Naive thymus-derived CD4-positive, alpha-beta T cell (primary cell): Measurements from ENCODE around the gene ZBP1. TPM values are rescaled to one million over a fixed set of nuclear protein-coding genes. Genes with fewer than 3 reads are reported as not detected.

ENCODE experiments used
- ATAC-seq: fragments of 150-1000 bp; cut with Tn5 transposase; 2 replicates; pipeline ENCODE4 v1.10.0; 2021; ENCODE audit warnings: mild to moderate bottlenecking, moderate library complexity
- CTCF ChIA-PET: fragments of 350-600 bp; sonication (Branson Sonifier 250); formaldehyde crosslinking; loops from one replicate; lab custom pipeline; 2021; ENCODE audit warnings: antibody characterized with exemption; lab: Charles Lee
- POLR2A ChIA-PET: fragments of 350-600 bp; sonication (Branson Sonifier 250); formaldehyde crosslinking; loops from one replicate; lab custom pipeline; 2021; ENCODE audit warnings: antibody characterized with exemption, inconsistent platforms; lab: Charles Lee
- DNase-seq, 9 donors: peaks; one replicate each; pipeline versions ENCODE4 v3.0.0 to v3.0.0-alpha.2; 2020 to 2022; ENCODE audit warnings: mixed read lengths in 1 of 9
- H3K27ac ChIP-seq: one replicate; pipeline ENCODE4 v1.7.0; 2013; ENCODE audit warnings: mild to moderate bottlenecking, low read depth, low read length, moderate library complexity
- H3K27me3 ChIP-seq, 2 donors: one replicate each; pipeline ENCODE4 v1.7.0; 2013; ENCODE audit warnings: low read length in 2 of 2, mild to moderate bottlenecking in 2 of 2, moderate library complexity in 2 of 2; ENCODE audit not compliant: control insufficient read depth in 2 of 2, insufficient read depth in 2 of 2
- H3K36me3 ChIP-seq, 3 experiments: 1 replicate in 2 of 3; 2 replicates in 1 of 3; pipeline ENCODE4 v1.7.0; 2013; ENCODE audit warnings: low read length in 3 of 3, mild to moderate bottlenecking in 3 of 3, moderate library complexity in 1 of 3; ENCODE audit not compliant: insufficient read depth in 3 of 3, control insufficient read depth in 2 of 3
- H3K4me1 ChIP-seq, 2 donors: one replicate each; pipeline ENCODE4 v1.7.0; 2013; ENCODE audit warnings: low read length in 2 of 2, mild to moderate bottlenecking in 2 of 2, moderate library complexity in 1 of 2; ENCODE audit not compliant: control insufficient read depth in 2 of 2, insufficient read depth in 2 of 2
- H3K4me3 ChIP-seq: 2 replicates; pipeline ENCODE4 v1.7.0; 2013; ENCODE audit warnings: mild to moderate bottlenecking, low read length
- H3K9me3 ChIP-seq, 3 experiments: 1 replicate in 2 of 3; 2 replicates in 1 of 3; pipeline ENCODE4 v1.7.0; 2013; ENCODE audit warnings: low read length in 3 of 3; ENCODE audit not compliant: control insufficient read depth in 2 of 3
- H3K27ac Mint-ChIP-seq, 9 donors: one replicate each; pipeline ENCODE4 v1.8.0; 2020 to 2022; ENCODE audit warnings: mixed read lengths in 9 of 9, mild to moderate bottlenecking in 8 of 9, moderate library complexity in 5 of 9, inconsistent platforms in 2 of 9
- H3K27me3 Mint-ChIP-seq, 5 donors: one replicate each; pipeline ENCODE4 v1.8.0; 2021 to 2022; ENCODE audit warnings: mixed read lengths in 5 of 5, mild to moderate bottlenecking in 1 of 5
- H3K36me3 Mint-ChIP-seq, 5 donors: one replicate each; pipeline ENCODE4 v1.8.0; 2020 to 2022; ENCODE audit warnings: mixed read lengths in 5 of 5, mild to moderate bottlenecking in 3 of 5, inconsistent platforms in 1 of 5
- H3K4me1 Mint-ChIP-seq, 7 donors: one replicate each; pipeline ENCODE4 v1.8.0; 2020 to 2022; ENCODE audit warnings: mixed read lengths in 7 of 7, mild to moderate bottlenecking in 3 of 7, inconsistent platforms in 1 of 7
- H3K4me3 Mint-ChIP-seq, 10 donors: one replicate each; pipeline ENCODE4 v1.8.0; 2020 to 2022; ENCODE audit warnings: mild to moderate bottlenecking in 10 of 10, mixed read lengths in 10 of 10, moderate library complexity in 6 of 10, inconsistent platforms in 2 of 10
- H3K9me3 Mint-ChIP-seq, 11 donors: one replicate each; pipeline ENCODE4 v1.8.0; 2020 to 2022; ENCODE audit warnings: mixed read lengths in 11 of 11, mild to moderate bottlenecking in 4 of 11, inconsistent platforms in 1 of 11, moderate library complexity in 1 of 11
- intact Hi-C, 2 donors: fragments of 100-400 bp; cut with micrococcal nuclease; formaldehyde crosslinking; loops; one replicate each; pipeline ENCODE4 v1.15.1; 2023
- polyA plus RNA-seq, 2 donors: library from polyadenylated mRNA; unstranded; fragments of 300-500 nt; fragmentation: Illumina TruSeq; gene quantifications; one replicate each; pipeline ENCODE4 v1.2.3, GENCODE V29; 2021
- total RNA-seq, 6 experiments: library from RNA in 5 of 6; stranded (reverse) in 5 of 6; gene quantifications; 1 replicate in 5 of 6; 2 replicates in 1 of 6; pipeline ENCODE4 v1.2.3 and lab custom pipeline; 2021 to 2026

The ZBP1 gene
- total and polyA plus RNA-seq, 7 experiments from 2014 or later = 5.9 to 27.9 (median 10.4) TPM

DNA sequence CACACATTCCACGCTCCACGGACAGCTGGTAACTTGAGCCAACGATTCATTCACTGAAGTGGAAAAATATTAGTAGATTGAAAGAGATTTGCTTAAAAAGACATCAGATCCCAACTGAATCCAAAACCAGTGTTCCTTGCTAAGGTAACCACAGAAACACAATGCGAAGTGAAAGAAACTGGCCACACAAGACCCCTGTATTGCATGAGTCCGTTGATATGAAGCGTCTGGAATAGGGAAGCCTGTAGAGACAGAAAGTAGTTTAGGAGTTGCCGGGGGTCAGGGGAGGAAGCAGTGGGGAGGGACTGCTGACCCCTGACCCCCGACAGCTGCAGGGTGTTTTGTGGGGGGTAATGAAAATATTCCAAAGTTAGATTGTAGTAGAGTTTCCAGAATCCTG lies 49.3 kb downstream of the ZBP1 start:
- H3K27me3 Mint-ChIP-seq = peaks cover 13 to 42% (median 25%) of the 10 kb centered on the region in 5 donors
- H3K9me3 ChIP-seq = no peaks in the 10 kb centered on the region
- CTCF ChIA-PET = no interaction called here
- no peaks in the 10 kb centered on the region for H3K9me3 Mint-ChIP-seq
- no peaks in the 10 kb centered on the region for H3K36me3 ChIP-seq
- H3K27ac ChIP-seq = no peak overlapping the region
- POLR2A ChIA-PET = no interaction called here
- H3K36me3 Mint-ChIP-seq = no peaks in the 10 kb centered on the region
- no peak for DNase-seq
- no peaks in the 10 kb centered on the region for H3K4me1 Mint-ChIP-seq
- H3K27me3 ChIP-seq = no peaks in the 10 kb centered on the region
- H3K27ac Mint-ChIP-seq = no peak overlapping the region
- no peak overlapping the region for H3K4me3 ChIP-seq
- intact Hi-C loops = no loop called here
- no peaks in the 10 kb centered on the region for H3K4me1 ChIP-seq
- ATAC-seq = no peak
- no peak overlapping the region for H3K4me3 Mint-ChIP-seq

DNA sequence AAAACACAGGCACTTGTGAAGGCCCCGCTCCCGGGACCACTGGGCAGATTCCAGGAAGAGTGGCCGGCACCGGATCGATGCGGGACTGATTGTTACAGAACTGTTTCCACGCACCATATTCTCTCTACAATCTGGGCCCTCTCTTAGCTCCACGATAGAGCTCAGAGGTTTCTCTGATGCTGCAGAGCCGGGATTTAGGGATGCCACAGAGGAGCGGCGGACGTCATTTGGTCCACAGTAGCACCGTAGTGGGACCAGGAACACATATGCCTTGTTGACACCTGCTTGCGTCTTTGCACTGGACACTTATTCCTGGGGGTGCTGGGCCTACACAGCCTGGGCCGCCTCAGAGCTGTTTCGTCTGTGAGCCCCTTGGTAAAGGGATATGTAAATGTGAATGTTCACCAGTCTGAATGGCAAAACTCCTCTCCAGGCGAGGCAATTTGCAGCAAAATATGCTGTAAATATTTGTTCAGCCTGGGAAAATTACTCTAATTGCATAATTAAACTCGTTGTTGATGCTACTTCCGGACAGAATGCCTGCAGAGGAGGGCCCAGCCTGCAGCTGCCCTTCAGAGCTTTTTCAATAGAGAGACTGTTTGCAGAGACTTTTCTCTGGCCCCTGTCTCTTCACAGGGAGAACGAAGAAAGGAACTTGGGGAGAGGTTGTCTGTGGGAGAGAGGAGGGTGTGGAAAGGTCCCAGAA lies 49.9 kb downstream of the ZBP1 start:
- intact Hi-C loops = no loop called here
- no peak overlapping the region for H3K4me3 Mint-ChIP-seq
- Histone ChIP-seq H3K36me3 (no peaks in the 10 kb centered on the region), H3K27ac (no peak overlapping the region), H3K27me3 (no peaks in the 10 kb centered on the region), H3K4me3 (no peak overlapping the region), H3K4me1 (no peaks in the 10 kb centered on the region), H3K9me3 (no peaks in the 10 kb centered on the region)
- no peak for DNase-seq
- ChIA-PET CTCF (no interaction called here), POLR2A (no interaction called here)
- H3K9me3 Mint-ChIP-seq = no peaks in the 10 kb centered on the region
- no peak for ATAC-seq
- no peaks in the 10 kb centered on the region for H3K4me1 Mint-ChIP-seq
- peaks cover 17 to 42% (median 25%) of the 10 kb centered on the region in 5 donors for H3K27me3 Mint-ChIP-seq
- no peak overlapping the region for H3K27ac Mint-ChIP-seq
- H3K36me3 Mint-ChIP-seq = no peaks in the 10 kb centered on the region

DNA sequence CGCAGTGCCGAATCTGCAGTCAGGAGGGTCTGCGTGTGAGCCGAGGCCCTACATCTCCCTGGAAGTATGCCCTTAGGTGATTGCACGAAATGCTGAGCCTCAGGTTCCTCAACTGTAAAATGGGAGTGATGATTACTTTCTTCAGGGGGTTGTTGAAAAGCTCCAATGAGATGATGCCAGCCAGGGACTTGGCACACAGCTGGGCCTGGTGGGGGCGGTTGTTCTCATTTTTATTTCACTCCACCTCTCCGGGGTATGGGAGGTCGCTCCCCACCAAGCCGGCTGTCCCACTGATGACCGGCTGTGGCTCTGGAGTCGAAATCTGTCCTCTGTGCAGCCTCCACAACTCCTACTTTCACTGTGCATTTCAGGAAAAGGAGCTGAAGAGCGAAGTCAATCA lies 51.3 kb downstream of the ZBP1 start:
- no peaks in the 10 kb centered on the region for H3K9me3 Mint-ChIP-seq
- H3K27ac Mint-ChIP-seq = no peak overlapping the region
- ChIA-PET POLR2A (no interaction called here), CTCF (interaction anchor here (0.6 to 0.7 kb wide), 2 partner anchors 12 to 1334 kb away, joined by 3 read pairs; no protein-coding TSS in a partner anchor)
- H3K27ac ChIP-seq = no peak overlapping the region
- no peaks in the 10 kb centered on the region for H3K27me3 ChIP-seq
- H3K9me3 ChIP-seq = no peaks in the 10 kb centered on the region
- no peaks in the 10 kb centered on the region for H3K36me3 Mint-ChIP-seq
- H3K4me1 ChIP-seq = no peaks in the 10 kb centered on the region
- H3K36me3 ChIP-seq = no peaks in the 10 kb centered on the region
- intact Hi-C loops = no loop called here
- H3K4me3 ChIP-seq = no peak overlapping the region
- no peak overlapping the region for H3K4me3 Mint-ChIP-seq
- DNase-seq (no peak), ATAC-seq (no peak)
- no peaks in the 10 kb centered on the region for H3K4me1 Mint-ChIP-seq
- peaks cover 17 to 37% (median 26%) of the 10 kb centered on the region in 5 donors for H3K27me3 Mint-ChIP-seq

- DNase-seq (no peak), ATAC-seq (no peak)
- H3K27me3 ChIP-seq = no peaks in the 10 kb centered on the region
- H3K27me3 Mint-ChIP-seq = peaks cover 17 to 31% (median 24%) of the 10 kb centered on the region in 5 donors
- H3K4me1 Mint-ChIP-seq = no peaks in the 10 kb centered on the region
- ChIA-PET CTCF (interaction anchor here (0.7 kb wide), 1 partner anchor 1334 kb away, joined by 3 read pairs; no protein-coding TSS in a partner anchor), POLR2A (no interaction called here)
- no peaks in the 10 kb centered on the region for H3K4me1 ChIP-seq
- H3K27ac Mint-ChIP-seq = no peak overlapping the region
- H3K36me3 Mint-ChIP-seq = no peaks in the 10 kb centered on the region
- H3K9me3 ChIP-seq = no peaks in the 10 kb centered on the region
- H3K9me3 Mint-ChIP-seq = no peaks in the 10 kb centered on the region
- H3K27ac ChIP-seq = no peak overlapping the region
- no peaks in the 10 kb centered on the region for H3K36me3 ChIP-seq
- no peak overlapping the region for H3K4me3 ChIP-seq
- intact Hi-C loops = no loop called here
- H3K4me3 Mint-ChIP-seq = no peak overlapping the region
Measured at GRCh38 chr20:57568088-57568896, 51.9 kb downstream of the ZBP1 start.

DNA sequence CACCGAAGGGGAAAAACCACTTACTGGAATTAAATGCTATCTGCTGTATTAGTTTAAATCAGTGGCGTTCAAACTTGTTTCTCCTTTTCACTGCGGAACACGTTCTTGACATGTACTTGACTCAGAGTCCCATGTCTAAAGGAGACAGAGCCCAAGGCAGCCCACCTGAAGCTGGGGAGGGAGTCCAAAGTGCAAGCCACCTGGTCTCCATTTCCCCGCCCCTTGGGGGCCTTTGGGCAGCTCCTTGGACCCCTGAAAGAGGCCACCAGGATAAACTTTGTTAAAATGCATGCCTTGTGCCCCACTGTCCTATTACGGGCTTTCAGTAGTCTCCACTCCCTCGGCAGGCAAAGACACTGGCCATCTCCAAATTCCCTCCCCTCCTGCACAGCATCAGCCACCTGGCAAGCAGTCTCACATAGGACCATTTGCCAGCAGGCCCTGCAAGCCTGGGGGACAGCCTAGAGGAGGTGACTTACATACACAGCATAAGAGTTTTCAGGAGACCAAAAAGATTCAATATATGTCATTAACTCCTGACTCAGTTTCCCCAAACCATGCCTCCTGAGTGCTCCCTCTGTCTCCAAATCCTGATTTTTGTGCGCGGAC lies 52.7 kb downstream of the ZBP1 start:
- ATAC-seq = no peak
- H3K4me3 Mint-ChIP-seq = no peak overlapping the region
- Histone ChIP-seq H3K27me3 (no peaks in the 10 kb centered on the region), H3K4me3 (no peak overlapping the region), H3K36me3 (no peaks in the 10 kb centered on the region), H3K9me3 (no peaks in the 10 kb centered on the region), H3K27ac (no peak overlapping the region), H3K4me1 (no peaks in the 10 kb centered on the region)
- H3K4me1 Mint-ChIP-seq = no peaks in the 10 kb centered on the region
- H3K27ac Mint-ChIP-seq = no peak overlapping the region
- peaks cover 15 to 25% (median 19%) of the 10 kb centered on the region in 5 donors for H3K27me3 Mint-ChIP-seq
- DNase-seq = no peak
- H3K9me3 Mint-ChIP-seq = no peaks in the 10 kb centered on the region
- intact Hi-C loops = no loop called here
- no peaks in the 10 kb centered on the region for H3K36me3 Mint-ChIP-seq
- POLR2A ChIA-PET = no interaction called here
- CTCF ChIA-PET = no interaction called here

- no peak for ATAC-seq
- Mint-ChIP-seq H3K4me3 (no peak overlapping the region), H3K4me1 (no peaks in the 10 kb centered on the region), H3K9me3 (no peaks in the 10 kb centered on the region), H3K27ac (no peak overlapping the region), H3K36me3 (no peaks in the 10 kb centered on the region), H3K27me3 (peaks cover 12 to 23% (median 17%) of the 10 kb centered on the region in 5 donors)
- Histone ChIP-seq H3K27ac (no peak overlapping the region), H3K36me3 (no peaks in the 10 kb centered on the region), H3K4me1 (no peaks in the 10 kb centered on the region), H3K9me3 (no peaks in the 10 kb centered on the region), H3K4me3 (no peak overlapping the region), H3K27me3 (no peaks in the 10 kb centered on the region)
- DNase-seq = no peak
- CTCF ChIA-PET = no interaction called here
- POLR2A ChIA-PET = no interaction called here
- intact Hi-C loops = no loop called here
Measured at GRCh38 chr20:57566803-57567459, 53.3 kb downstream of the ZBP1 start.
